CD4-positive, alpha-beta T cell (primary cell): ENCODE results near the gene HMGN3. TPM values are rescaled to one million over a fixed set of nuclear protein-coding genes. Genes with fewer than 3 reads are reported as not detected.

Experiments
- ATAC-seq: fragments of 200-7000 bp; cut with Tn5 transposase; one replicate; pipeline ENCODE4 v1.10.0; 2022; ENCODE audit warnings: mild to moderate bottlenecking; ENCODE audit not compliant: poor library complexity
- CTCF ChIA-PET: fragments of 350-600 bp; sonication (Branson Sonifier 250); formaldehyde crosslinking; loops from one replicate; lab custom pipeline; 2021; ENCODE audit warnings: antibody characterized with exemption, inconsistent platforms; lab: Charles Lee
- POLR2A ChIA-PET: fragments of 350-600 bp; sonication (Branson Sonifier 250); formaldehyde crosslinking; loops from one replicate; lab custom pipeline; 2021; ENCODE audit warnings: antibody characterized with exemption, inconsistent platforms; lab: Charles Lee
- DNase-seq, 14 experiments: peaks; one replicate each; pipeline ENCODE4 v3.0.0-alpha.2; 2013 to 2020; ENCODE audit warnings: mixed read lengths in 2 of 14
- H3K27ac ChIP-seq, 2 donors: one replicate each; pipeline versions ENCODE4 v1.5.1 to v1.7.0; 2013; ENCODE audit warnings: low read length in 2 of 2, low read depth in 1 of 2, mild to moderate bottlenecking in 1 of 2
- H3K27me3 ChIP-seq, 2 experiments: 1 replicate in 1 of 2; 2 replicates in 1 of 2; pipeline versions ENCODE4 v1.6.1 to v1.7.0; 2013; ENCODE audit warnings: low read length in 2 of 2, control low read depth in 1 of 2, mild to moderate bottlenecking in 1 of 2, moderate library complexity in 1 of 2; ENCODE audit not compliant: insufficient read depth in 2 of 2, control insufficient read depth in 1 of 2
- H3K36me3 ChIP-seq: one replicate; pipeline ENCODE4 v1.6.1; 2013; ENCODE audit warnings: low read length, control low read depth; ENCODE audit not compliant: insufficient read depth
- H3K4me1 ChIP-seq: one replicate; pipeline ENCODE4 v1.6.1; 2013; ENCODE audit warnings: low read length, control low read depth; ENCODE audit not compliant: insufficient read depth
- H3K4me3 ChIP-seq: one replicate; pipeline ENCODE4 v1.5.1; 2013; ENCODE audit warnings: mild to moderate bottlenecking, low read length, moderate library complexity
- H3K9me3 ChIP-seq, 2 experiments: 1 replicate in 1 of 2; 2 replicates in 1 of 2; pipeline versions ENCODE4 v1.6.1 to v1.7.0; 2013; ENCODE audit warnings: low read length in 2 of 2, mild to moderate bottlenecking in 2 of 2, control low read depth in 1 of 2, moderate library complexity in 1 of 2; ENCODE audit not compliant: control insufficient read depth in 1 of 2, insufficient read depth in 1 of 2
- H3K27ac Mint-ChIP-seq: one replicate; pipeline ENCODE4 v1.8.0; 2020; ENCODE audit warnings: mixed read lengths
- H3K27me3 Mint-ChIP-seq: one replicate; pipeline ENCODE4 v1.8.0; 2021; ENCODE audit warnings: mixed read lengths
- H3K36me3 Mint-ChIP-seq: one replicate; pipeline ENCODE4 v1.8.0; 2021; ENCODE audit warnings: low read depth, mixed read lengths
- H3K4me1 Mint-ChIP-seq: one replicate; pipeline ENCODE4 v1.8.0; 2021; ENCODE audit warnings: low read depth, mixed read lengths
- H3K4me3 Mint-ChIP-seq: one replicate; pipeline ENCODE4 v1.8.0; 2020; ENCODE audit warnings: mild to moderate bottlenecking, mixed read lengths
- H3K9me3 Mint-ChIP-seq: one replicate; pipeline ENCODE4 v1.8.0; 2020; ENCODE audit warnings: mixed read lengths
- intact Hi-C, 2 experiments: fragments of 100-400 bp; cut with DNase I in 1 of 2; cut with micrococcal nuclease in 1 of 2; formaldehyde crosslinking; loops; one replicate each; pipeline versions ENCODE4 v1.15.1 to v1.9.0; 2023 to 2025; cut with DNase I, micrococcal nuclease
- total RNA-seq, 174 experiments: library from RNA in 2 of 174; stranded (reverse) in 2 of 174; gene quantifications; one replicate each; pipeline ENCODE4 v1.2.3 and lab custom pipeline; 2021 to 2026
- TF ChIP-seq, protein P1 (sequence below): fragments of 200-600 bp; IDR thresholded peaks from one replicate; pipeline ENCODE4 v1.8.0; 2022; ENCODE audit warnings: antibody characterized with exemption, mild to moderate bottlenecking

The HMGN3 gene
- total RNA-seq, 2 experiments from 2014 or later = 26.8 to 28.2 TPM

GRCh38 chr6:79173378-79173777 lies 61.1 kb downstream of the HMGN3 start:
- ATAC-seq (no peak), DNase-seq (no peak)
- H3K27ac ChIP-seq = no peak overlapping the region
- H3K4me3 Mint-ChIP-seq = no peak overlapping the region
- TF ChIP-seq, protein P1, sequence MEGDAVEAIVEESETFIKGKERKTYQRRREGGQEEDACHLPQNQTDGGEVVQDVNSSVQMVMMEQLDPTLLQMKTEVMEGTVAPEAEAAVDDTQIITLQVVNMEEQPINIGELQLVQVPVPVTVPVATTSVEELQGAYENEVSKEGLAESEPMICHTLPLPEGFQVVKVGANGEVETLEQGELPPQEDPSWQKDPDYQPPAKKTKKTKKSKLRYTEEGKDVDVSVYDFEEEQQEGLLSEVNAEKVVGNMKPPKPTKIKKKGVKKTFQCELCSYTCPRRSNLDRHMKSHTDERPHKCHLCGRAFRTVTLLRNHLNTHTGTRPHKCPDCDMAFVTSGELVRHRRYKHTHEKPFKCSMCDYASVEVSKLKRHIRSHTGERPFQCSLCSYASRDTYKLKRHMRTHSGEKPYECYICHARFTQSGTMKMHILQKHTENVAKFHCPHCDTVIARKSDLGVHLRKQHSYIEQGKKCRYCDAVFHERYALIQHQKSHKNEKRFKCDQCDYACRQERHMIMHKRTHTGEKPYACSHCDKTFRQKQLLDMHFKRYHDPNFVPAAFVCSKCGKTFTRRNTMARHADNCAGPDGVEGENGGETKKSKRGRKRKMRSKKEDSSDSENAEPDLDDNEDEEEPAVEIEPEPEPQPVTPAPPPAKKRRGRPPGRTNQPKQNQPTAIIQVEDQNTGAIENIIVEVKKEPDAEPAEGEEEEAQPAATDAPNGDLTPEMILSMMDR = no peak
- H3K9me3 ChIP-seq = no peaks in the 10 kb centered on the region
- intact Hi-C loops = no loop called here
- H3K27me3 Mint-ChIP-seq = peaks cover 14% of the 10 kb centered on the region
- no peak overlapping the region for H3K27ac Mint-ChIP-seq
- CTCF ChIA-PET = no interaction called here
- H3K4me3 ChIP-seq = no peak overlapping the region
- H3K9me3 Mint-ChIP-seq = peaks cover 8% of the 10 kb centered on the region
- no peaks in the 10 kb centered on the region for H3K36me3 ChIP-seq
- POLR2A ChIA-PET = interaction anchor here (0.7 kb wide), 1 partner anchor 96 kb away, joined by 3 read pairs; the partner anchor contains the start of gene PHIP
- H3K4me1 ChIP-seq = no peaks in the 10 kb centered on the region
- no peaks in the 10 kb centered on the region for H3K27me3 ChIP-seq
- H3K36me3 Mint-ChIP-seq = no peaks in the 10 kb centered on the region
- H3K4me1 Mint-ChIP-seq = no peaks in the 10 kb centered on the region

DNA sequence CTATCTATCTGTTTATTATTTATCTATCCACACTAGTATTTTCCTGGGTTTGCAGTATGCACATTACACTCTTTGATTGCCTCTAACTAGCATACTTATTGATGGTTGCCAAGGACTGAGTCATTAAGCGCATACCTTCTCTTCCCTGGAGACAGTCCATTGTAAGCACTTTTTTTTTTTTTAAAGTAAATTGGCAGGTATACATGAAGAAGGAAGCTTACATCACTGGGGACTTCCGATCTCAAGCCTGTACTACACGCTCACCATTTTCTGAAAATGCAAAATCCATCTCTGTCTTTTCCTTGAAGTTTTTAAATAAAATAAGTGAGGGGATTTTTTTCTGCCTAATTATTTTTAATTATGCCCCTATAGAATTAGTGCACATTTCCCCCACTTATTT lies 63.5 kb downstream of the HMGN3 start:
- Mint-ChIP-seq H3K27me3 (peaks cover 10% of the 10 kb centered on the region), H3K36me3 (no peaks in the 10 kb centered on the region), H3K4me3 (no peak overlapping the region), H3K27ac (no peak overlapping the region), H3K4me1 (no peaks in the 10 kb centered on the region), H3K9me3 (no peaks in the 10 kb centered on the region)
- Histone ChIP-seq H3K4me1 (no peaks in the 10 kb centered on the region), H3K9me3 (no peaks in the 10 kb centered on the region), H3K27ac (no peak overlapping the region), H3K36me3 (no peaks in the 10 kb centered on the region), H3K4me3 (no peak overlapping the region), H3K27me3 (no peaks in the 10 kb centered on the region)
- TF ChIP-seq, protein P1 = no peak
- intact Hi-C loops = no loop called here
- POLR2A ChIA-PET = no interaction called here
- CTCF ChIA-PET = no interaction called here
- no peak for DNase-seq
- ATAC-seq = no peak

GRCh38 chr6:79170431-79170830 lies 64.1 kb downstream of the HMGN3 start:
- peaks cover 10% of the 10 kb centered on the region for H3K27me3 Mint-ChIP-seq
- Histone ChIP-seq H3K27ac (no peak overlapping the region), H3K9me3 (no peaks in the 10 kb centered on the region), H3K4me3 (no peak overlapping the region), H3K27me3 (no peaks in the 10 kb centered on the region), H3K36me3 (no peaks in the 10 kb centered on the region), H3K4me1 (no peaks in the 10 kb centered on the region)
- H3K4me3 Mint-ChIP-seq = no peak overlapping the region
- ATAC-seq = no peak
- H3K9me3 Mint-ChIP-seq = no peaks in the 10 kb centered on the region
- H3K4me1 Mint-ChIP-seq = no peaks in the 10 kb centered on the region
- no peak overlapping the region for H3K27ac Mint-ChIP-seq
- H3K36me3 Mint-ChIP-seq = no peaks in the 10 kb centered on the region
- intact Hi-C loops = no loop called here
- TF ChIP-seq, protein P1 = no peak
- POLR2A ChIA-PET = no interaction called here
- DNase-seq = no peak
- CTCF ChIA-PET = no interaction called here
